CD4-positive, alpha-beta T cell (primary cell): Measurements from ENCODE around the gene CHCHD4. TPM values are rescaled to one million over a fixed set of nuclear protein-coding genes. Genes with fewer than 3 reads are reported as not detected.

Experiments
- ATAC-seq: fragments of 200-7000 bp; cut with Tn5 transposase; one replicate; pipeline ENCODE4 v1.10.0; 2022; ENCODE audit warnings: mild to moderate bottlenecking; ENCODE audit not compliant: poor library complexity
- CTCF ChIA-PET: fragments of 350-600 bp; sonication (Branson Sonifier 250); formaldehyde crosslinking; loops from one replicate; lab custom pipeline; 2021; ENCODE audit warnings: antibody characterized with exemption, inconsistent platforms; lab: Charles Lee
- POLR2A ChIA-PET: fragments of 350-600 bp; sonication (Branson Sonifier 250); formaldehyde crosslinking; loops from one replicate; lab custom pipeline; 2021; ENCODE audit warnings: antibody characterized with exemption, inconsistent platforms; lab: Charles Lee
- DNase-seq, 14 experiments: peaks; one replicate each; pipeline ENCODE4 v3.0.0-alpha.2; 2013 to 2020; ENCODE audit warnings: mixed read lengths in 2 of 14
- H3K27ac ChIP-seq, 2 donors: one replicate each; pipeline versions ENCODE4 v1.5.1 to v1.7.0; 2013; ENCODE audit warnings: low read length in 2 of 2, low read depth in 1 of 2, mild to moderate bottlenecking in 1 of 2
- H3K27me3 ChIP-seq, 2 experiments: 1 replicate in 1 of 2; 2 replicates in 1 of 2; pipeline versions ENCODE4 v1.6.1 to v1.7.0; 2013; ENCODE audit warnings: low read length in 2 of 2, control low read depth in 1 of 2, mild to moderate bottlenecking in 1 of 2, moderate library complexity in 1 of 2; ENCODE audit not compliant: insufficient read depth in 2 of 2, control insufficient read depth in 1 of 2
- H3K36me3 ChIP-seq: one replicate; pipeline ENCODE4 v1.6.1; 2013; ENCODE audit warnings: low read length, control low read depth; ENCODE audit not compliant: insufficient read depth
- H3K4me1 ChIP-seq: one replicate; pipeline ENCODE4 v1.6.1; 2013; ENCODE audit warnings: low read length, control low read depth; ENCODE audit not compliant: insufficient read depth
- H3K4me3 ChIP-seq: one replicate; pipeline ENCODE4 v1.5.1; 2013; ENCODE audit warnings: mild to moderate bottlenecking, low read length, moderate library complexity
- H3K9me3 ChIP-seq, 2 experiments: 1 replicate in 1 of 2; 2 replicates in 1 of 2; pipeline versions ENCODE4 v1.6.1 to v1.7.0; 2013; ENCODE audit warnings: low read length in 2 of 2, mild to moderate bottlenecking in 2 of 2, control low read depth in 1 of 2, moderate library complexity in 1 of 2; ENCODE audit not compliant: control insufficient read depth in 1 of 2, insufficient read depth in 1 of 2
- H3K27ac Mint-ChIP-seq: one replicate; pipeline ENCODE4 v1.8.0; 2020; ENCODE audit warnings: mixed read lengths
- H3K27me3 Mint-ChIP-seq: one replicate; pipeline ENCODE4 v1.8.0; 2021; ENCODE audit warnings: mixed read lengths
- H3K36me3 Mint-ChIP-seq: one replicate; pipeline ENCODE4 v1.8.0; 2021; ENCODE audit warnings: low read depth, mixed read lengths
- H3K4me1 Mint-ChIP-seq: one replicate; pipeline ENCODE4 v1.8.0; 2021; ENCODE audit warnings: low read depth, mixed read lengths
- H3K4me3 Mint-ChIP-seq: one replicate; pipeline ENCODE4 v1.8.0; 2020; ENCODE audit warnings: mild to moderate bottlenecking, mixed read lengths
- H3K9me3 Mint-ChIP-seq: one replicate; pipeline ENCODE4 v1.8.0; 2020; ENCODE audit warnings: mixed read lengths
- intact Hi-C, 2 experiments: fragments of 100-400 bp; cut with DNase I in 1 of 2; cut with micrococcal nuclease in 1 of 2; formaldehyde crosslinking; loops; one replicate each; pipeline versions ENCODE4 v1.15.1 to v1.9.0; 2023 to 2025; cut with DNase I, micrococcal nuclease
- total RNA-seq, 174 experiments: library from RNA in 2 of 174; stranded (reverse) in 2 of 174; gene quantifications; one replicate each; pipeline ENCODE4 v1.2.3 and lab custom pipeline; 2021 to 2026
- TF ChIP-seq, protein P1 (sequence below): fragments of 200-600 bp; IDR thresholded peaks from one replicate; pipeline ENCODE4 v1.8.0; 2022; ENCODE audit warnings: antibody characterized with exemption, mild to moderate bottlenecking

Gene CHCHD4
- total RNA-seq, 2 experiments from 2014 or later: 0.50 to 1.1 TPM

DNA sequence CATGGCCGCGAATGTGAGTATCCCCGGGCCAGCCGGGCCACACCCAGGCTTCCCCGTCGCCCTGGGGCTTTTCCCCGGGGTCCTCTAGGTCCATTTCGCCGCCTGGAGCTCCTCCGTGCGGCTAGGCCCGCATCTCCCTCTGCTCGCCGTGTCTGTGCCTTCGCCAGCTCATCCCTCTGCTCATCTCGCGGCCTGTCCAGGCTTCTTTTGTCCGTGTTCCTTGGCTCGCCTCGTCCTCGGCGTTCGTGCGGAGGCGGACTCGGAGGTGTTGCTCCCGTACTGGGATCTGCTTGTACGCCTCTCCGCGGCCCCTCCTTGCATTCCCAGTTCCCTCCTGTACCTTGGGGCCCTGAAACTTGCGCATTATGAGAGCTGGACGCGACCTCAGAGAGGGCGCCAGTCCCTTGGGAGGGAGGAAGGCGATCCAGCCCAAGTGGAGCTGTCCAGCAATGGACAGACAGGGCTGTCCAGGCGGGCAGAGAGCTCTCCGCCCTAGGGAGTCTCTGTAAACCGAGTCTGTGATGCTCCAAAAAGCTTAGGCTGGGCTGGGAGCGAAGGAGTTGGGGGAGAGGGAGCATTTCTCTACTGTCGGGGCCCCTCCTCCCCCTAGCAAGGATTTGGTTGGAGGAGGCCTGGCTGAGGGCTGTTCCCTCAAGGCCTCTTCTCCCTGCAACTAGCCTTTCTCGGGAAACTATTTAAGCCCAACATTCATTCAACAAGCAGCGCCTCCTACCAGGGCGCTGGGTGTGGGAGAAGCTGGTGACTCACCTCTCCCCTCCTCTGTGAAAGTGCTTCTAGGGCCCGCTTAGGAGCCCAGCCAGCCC is 735 bp upstream of the CHCHD4 start:
- intact Hi-C loops: loop anchor here in 1 of 2 experiments (1.0 to 10.0 kb wide), 5 partner anchors 17 to 939 kb away; partner anchors contain the start of genes CCDC174, MRPS25 and SLC6A6
- Histone ChIP-seq H3K4me3 (peak overlapping the region; percentile 96), H3K9me3 (no peaks in the 10 kb centered on the region), H3K36me3 (peaks cover 31% of the 10 kb centered on the region), H3K27me3 (no peaks in the 10 kb centered on the region), H3K4me1 (peaks cover 53% of the 10 kb centered on the region), H3K27ac (peak overlapping the region; percentile 72 to 86)
- DNase-seq: peak in 13 of 14 experiments; percentile 37 to 78 (median 52)
- Mint-ChIP-seq H3K27me3 (no peaks in the 10 kb centered on the region), H3K4me1 (peaks cover 70% of the 10 kb centered on the region), H3K4me3 (peak overlapping the region; percentile 96), H3K9me3 (no peaks in the 10 kb centered on the region), H3K27ac (peak overlapping the region; percentile 91), H3K36me3 (peaks cover 64% of the 10 kb centered on the region)
- peak; percentile 44 for ATAC-seq
- ChIA-PET POLR2A (interaction anchor here (0.5 to 4.5 kb wide), 26 partner anchors 7 to 1641 kb away, joined by 3 to 129 read pairs (median 6); partner anchors contain the start of genes CCDC174, HDAC11, LSM3 and RBSN), CTCF (interaction anchor here (0.7 to 4.1 kb wide), 4 partner anchors 19 to 229 kb away, joined by 3 to 44 read pairs (median 14); partner anchors contain the start of genes LSM3 and XPC)
- TF ChIP-seq, protein P1, sequence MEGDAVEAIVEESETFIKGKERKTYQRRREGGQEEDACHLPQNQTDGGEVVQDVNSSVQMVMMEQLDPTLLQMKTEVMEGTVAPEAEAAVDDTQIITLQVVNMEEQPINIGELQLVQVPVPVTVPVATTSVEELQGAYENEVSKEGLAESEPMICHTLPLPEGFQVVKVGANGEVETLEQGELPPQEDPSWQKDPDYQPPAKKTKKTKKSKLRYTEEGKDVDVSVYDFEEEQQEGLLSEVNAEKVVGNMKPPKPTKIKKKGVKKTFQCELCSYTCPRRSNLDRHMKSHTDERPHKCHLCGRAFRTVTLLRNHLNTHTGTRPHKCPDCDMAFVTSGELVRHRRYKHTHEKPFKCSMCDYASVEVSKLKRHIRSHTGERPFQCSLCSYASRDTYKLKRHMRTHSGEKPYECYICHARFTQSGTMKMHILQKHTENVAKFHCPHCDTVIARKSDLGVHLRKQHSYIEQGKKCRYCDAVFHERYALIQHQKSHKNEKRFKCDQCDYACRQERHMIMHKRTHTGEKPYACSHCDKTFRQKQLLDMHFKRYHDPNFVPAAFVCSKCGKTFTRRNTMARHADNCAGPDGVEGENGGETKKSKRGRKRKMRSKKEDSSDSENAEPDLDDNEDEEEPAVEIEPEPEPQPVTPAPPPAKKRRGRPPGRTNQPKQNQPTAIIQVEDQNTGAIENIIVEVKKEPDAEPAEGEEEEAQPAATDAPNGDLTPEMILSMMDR: no peak

GRCh38 chr3:14124223-14124614 is 451 bp downstream of the CHCHD4 start:
- peak overlapping the region; percentile 91 for H3K27ac Mint-ChIP-seq
- ATAC-seq: peak; percentile 6
- H3K4me1 Mint-ChIP-seq: peaks cover 73% of the 10 kb centered on the region
- H3K4me1 ChIP-seq: peaks cover 53% of the 10 kb centered on the region
- H3K4me3 ChIP-seq: peak overlapping the region; percentile 96
- CTCF ChIA-PET: interaction anchor here (1.1 to 4.1 kb wide), 5 partner anchors 9 to 244 kb away, joined by 3 to 44 read pairs (median 14); partner anchors contain the start of genes LSM3, WNT7A and XPC
- H3K9me3 Mint-ChIP-seq: no peaks in the 10 kb centered on the region
- H3K27ac ChIP-seq: peak overlapping the region; percentile 76 to 86
- no peaks in the 10 kb centered on the region for H3K27me3 ChIP-seq
- peaks cover 57% of the 10 kb centered on the region for H3K36me3 Mint-ChIP-seq
- intact Hi-C loops: loop anchor here (1.0 to 10.0 kb wide), 10 partner anchors 18 to 941 kb away; partner anchors contain the start of genes LSM3 (in 2 of the 2), XPC (in 2 of the 2), CCDC174 (in 1 of the 2) and HDAC11 (in 1 of the 2)
- H3K4me3 Mint-ChIP-seq: peak overlapping the region; percentile 97
- no peaks in the 10 kb centered on the region for H3K9me3 ChIP-seq
- peak in 13 of 14 experiments; percentile 33 to 79 (median 55) for DNase-seq
- POLR2A ChIA-PET: interaction anchor here (0.8 to 4.5 kb wide), 23 partner anchors 8 to 1283 kb away, joined by 3 to 129 read pairs (median 6); partner anchors contain the start of genes CCDC174, HDAC11, LSM3 and RBSN
- peaks cover 24% of the 10 kb centered on the region for H3K36me3 ChIP-seq
- H3K27me3 Mint-ChIP-seq: no peaks in the 10 kb centered on the region
- TF ChIP-seq, protein P1: no peak
